ENCODE data around the gene FOXR1.
"Not testable (repeated sequence)": the region's sequence is repeated elsewhere in the genome, so short reads cannot be mapped to it uniquely, and the experiment has no call there.

The FOXR1 gene

GRCh38 chr11:118980191-118980881 is 8.8 kb downstream of the FOXR1 start:
- no peak overlapping the region for H2BK5ac ChIP-seq (ENCODE audit: low read length)
- WGBS (ENCODE audit: extremely low coverage, insufficient coverage, low lambda C conversion rate) = no CpG with 5 or more reads among the region's 21 CpGs

GRCh38 chr11:118984337-118984736 is 12.8 kb downstream of the FOXR1 start:
- H3K79me1 ChIP-seq (ENCODE audit: low read length); H3K4ac ChIP-seq (ENCODE audit: low read depth, low read length); H3K27me3 ChIP-seq (ENCODE audit: insufficient read depth, low read length, poor library complexity); H4K5ac ChIP-seq (ENCODE audit: low read length); H3K4me2 ChIP-seq (ENCODE audit: low read length); H3K23ac ChIP-seq (ENCODE audit: low read length); H3K36me3 ChIP-seq (ENCODE audit: control insufficient read depth, insufficient read depth, low read length); H3K27ac ChIP-seq (ENCODE audit: low read depth, low read length); H2BK15ac ChIP-seq (replicated peaks; ENCODE audit: low read depth); H3K9ac ChIP-seq (ENCODE audit: low read length); H2BK120ac ChIP-seq (ENCODE audit: low read depth, low read length); H3K4me3 ChIP-seq (ENCODE audit: low read length); H3K56ac ChIP-seq (ENCODE audit: low read length); H2BK5ac ChIP-seq (ENCODE audit: low read length); H3K4me1 ChIP-seq (ENCODE audit: control insufficient read depth, low read depth, low read length); H2AK5ac ChIP-seq (ENCODE audit: low read length); DNase-seq; H3K18ac ChIP-seq (ENCODE audit: low read length); H4K8ac ChIP-seq (ENCODE audit: low read depth, low read length); H3K79me2 ChIP-seq (ENCODE audit: control insufficient read depth, insufficient read depth, low read length): not testable (repeated sequence)
- no CpG with 5 or more reads among the region's 8 CpGs for WGBS (ENCODE audit: extremely low coverage, insufficient coverage, low lambda C conversion rate)

More at GRCh38 chr11:118980191-118980881, 8.8 kb downstream of the FOXR1 start:
- H3K4me2 ChIP-seq (ENCODE audit: low read length) = no peak overlapping the region
- no peak overlapping the region for H2AK5ac ChIP-seq (ENCODE audit: low read length)
- no peak overlapping the region for H2BK120ac ChIP-seq (ENCODE audit: low read depth, low read length)
- no peak overlapping the region for H3K27ac ChIP-seq (ENCODE audit: low read depth, low read length)
- H3K4me3 ChIP-seq (ENCODE audit: low read length) = no peak overlapping the region
- H4K8ac ChIP-seq (ENCODE audit: low read depth, low read length) = no peak overlapping the region
- H3K36me3 ChIP-seq (ENCODE audit: control insufficient read depth, insufficient read depth, low read length) = no peaks in the 10 kb centered on the region
- no peak overlapping the region for H4K5ac ChIP-seq (ENCODE audit: low read length)
- H2BK15ac ChIP-seq (replicated peaks; ENCODE audit: low read depth) = no peak overlapping the region
- H3K9ac ChIP-seq (ENCODE audit: low read length) = peak overlapping the region; percentile 16
- DNase-seq = peak; percentile 64
- H3K79me1 ChIP-seq (ENCODE audit: low read length) = no peaks in the 10 kb centered on the region
- no peak overlapping the region for H3K4ac ChIP-seq (ENCODE audit: low read depth, low read length)
- H3K27me3 ChIP-seq (ENCODE audit: insufficient read depth, low read length, poor library complexity) = no peaks in the 10 kb centered on the region
- H3K79me2 ChIP-seq (ENCODE audit: control insufficient read depth, insufficient read depth, low read length) = no peaks in the 10 kb centered on the region
- no peaks in the 10 kb centered on the region for H3K4me1 ChIP-seq (ENCODE audit: control insufficient read depth, low read depth, low read length)
- no peak overlapping the region for H3K18ac ChIP-seq (ENCODE audit: low read length)
- peak overlapping the region; percentile 51 for H3K56ac ChIP-seq (ENCODE audit: low read length)
- H3K23ac ChIP-seq (ENCODE audit: low read length) = no peak overlapping the region

GRCh38 chr11:118984825-118985224 is 13.3 kb downstream of the FOXR1 start:
- H3K9ac ChIP-seq (ENCODE audit: low read length) = no peak overlapping the region
- no peak overlapping the region for H2BK120ac ChIP-seq (ENCODE audit: low read depth, low read length)
- H3K79me1 ChIP-seq (ENCODE audit: low read length) = no peaks in the 10 kb centered on the region
- H3K27ac ChIP-seq (ENCODE audit: low read depth, low read length) = no peak overlapping the region
- no peak overlapping the region for H4K8ac ChIP-seq (ENCODE audit: low read depth, low read length)
- H3K23ac ChIP-seq (ENCODE audit: low read length) = no peak overlapping the region
- H3K79me2 ChIP-seq (ENCODE audit: control insufficient read depth, insufficient read depth, low read length) = no peaks in the 10 kb centered on the region
- H3K4ac ChIP-seq (ENCODE audit: low read depth, low read length) = no peak overlapping the region
- no CpG with 5 or more reads among the region's 2 CpGs for WGBS (ENCODE audit: extremely low coverage, insufficient coverage, low lambda C conversion rate)
- no peak overlapping the region for H3K4me3 ChIP-seq (ENCODE audit: low read length)
- no peaks in the 10 kb centered on the region for H3K36me3 ChIP-seq (ENCODE audit: control insufficient read depth, insufficient read depth, low read length)
- no peak overlapping the region for H3K18ac ChIP-seq (ENCODE audit: low read length)
- DNase-seq = no peak
- no peaks in the 10 kb centered on the region for H3K4me1 ChIP-seq (ENCODE audit: control insufficient read depth, low read depth, low read length)
- H2BK5ac ChIP-seq (ENCODE audit: low read length) = no peak overlapping the region
- no peak overlapping the region for H4K5ac ChIP-seq (ENCODE audit: low read length)
- H3K56ac ChIP-seq (ENCODE audit: low read length) = no peak overlapping the region
- H2AK5ac ChIP-seq (ENCODE audit: low read length) = no peak overlapping the region
- H2BK15ac ChIP-seq (replicated peaks; ENCODE audit: low read depth) = no peak overlapping the region
- H3K4me2 ChIP-seq (ENCODE audit: low read length) = no peak overlapping the region
- no peaks in the 10 kb centered on the region for H3K27me3 ChIP-seq (ENCODE audit: insufficient read depth, low read length, poor library complexity)

- Histone ChIP-seq H3K27ac (ENCODE audit: low read depth, low read length) (no peak overlapping the region), H3K27me3 (ENCODE audit: insufficient read depth, low read length, poor library complexity) (no peaks in the 10 kb centered on the region), H3K18ac (ENCODE audit: low read length) (no peak overlapping the region), H3K79me1 (ENCODE audit: low read length) (no peaks in the 10 kb centered on the region), H3K4ac (ENCODE audit: low read depth, low read length) (no peak overlapping the region), H2AK5ac (ENCODE audit: low read length) (no peak overlapping the region), H3K79me2 (ENCODE audit: control insufficient read depth, insufficient read depth, low read length) (no peaks in the 10 kb centered on the region), H3K9ac (ENCODE audit: low read length) (no peak overlapping the region), H3K4me2 (ENCODE audit: low read length) (no peak overlapping the region), H3K23ac (ENCODE audit: low read length) (no peak overlapping the region), H4K5ac (ENCODE audit: low read length) (no peak overlapping the region), H3K36me3 (ENCODE audit: control insufficient read depth, insufficient read depth, low read length) (no peaks in the 10 kb centered on the region), H2BK5ac (ENCODE audit: low read length) (no peak overlapping the region), H3K4me1 (ENCODE audit: control insufficient read depth, low read depth, low read length) (no peaks in the 10 kb centered on the region), H2BK15ac (replicated peaks; ENCODE audit: low read depth) (no peak overlapping the region), H3K56ac (ENCODE audit: low read length) (no peak overlapping the region), H4K8ac (ENCODE audit: low read depth, low read length) (no peak overlapping the region), H3K4me3 (ENCODE audit: low read length) (no peak overlapping the region), H2BK120ac (ENCODE audit: low read depth, low read length) (no peak overlapping the region)
- no CpG with 5 or more reads among the region's 5 CpGs for WGBS (ENCODE audit: extremely low coverage, insufficient coverage, low lambda C conversion rate)
- DNase-seq = no peak
These were observed 16.7 kb downstream of the FOXR1 start for GRCh38 chr11:118988280-118988679.

GRCh38 chr11:118991486-118992038 is 20.0 kb downstream of the FOXR1 start:
- H3K56ac ChIP-seq (ENCODE audit: low read length); H2BK5ac ChIP-seq (ENCODE audit: low read length); H3K79me1 ChIP-seq (ENCODE audit: low read length); H3K4me3 ChIP-seq (ENCODE audit: low read length); H3K23ac ChIP-seq (ENCODE audit: low read length); H3K36me3 ChIP-seq (ENCODE audit: control insufficient read depth, insufficient read depth, low read length); DNase-seq; H2BK15ac ChIP-seq (replicated peaks; ENCODE audit: low read depth); H3K4me1 ChIP-seq (ENCODE audit: control insufficient read depth, low read depth, low read length); H3K79me2 ChIP-seq (ENCODE audit: control insufficient read depth, insufficient read depth, low read length); H3K4ac ChIP-seq (ENCODE audit: low read depth, low read length); H2AK5ac ChIP-seq (ENCODE audit: low read length); H3K4me2 ChIP-seq (ENCODE audit: low read length); H3K27me3 ChIP-seq (ENCODE audit: insufficient read depth, low read length, poor library complexity); H4K8ac ChIP-seq (ENCODE audit: low read depth, low read length); H4K5ac ChIP-seq (ENCODE audit: low read length); H3K9ac ChIP-seq (ENCODE audit: low read length); H3K27ac ChIP-seq (ENCODE audit: low read depth, low read length); H2BK120ac ChIP-seq (ENCODE audit: low read depth, low read length); H3K18ac ChIP-seq (ENCODE audit: low read length): not testable (repeated sequence)
- WGBS (ENCODE audit: extremely low coverage, insufficient coverage, low lambda C conversion rate) = no CpG with 5 or more reads among the region's 44 CpGs

Data from mesendoderm (in vitro differentiated cells).